HG03565 (cell line): Measurements from ENCODE around the gene B3GALT6.

Experiments
- ATAC-seq: cut with Tn5 transposase; IDR thresholded peaks from one replicate; pipeline ENCODE4 v1.9.1; 2021; ENCODE audit warnings: mild to moderate bottlenecking, moderate library complexity; ENCODE audit not compliant: unreplicated experiment

B3GALT6 gene

GRCh38 chr1:1281533-1282321 lies 49.7 kb downstream of the B3GALT6 start:
- no peak for ATAC-seq

GRCh38 chr1:1282998-1283397 lies 51.0 kb downstream of the B3GALT6 start:
- ATAC-seq, result no peak

GRCh38 chr1:1283821-1284220 lies 51.8 kb downstream of the B3GALT6 start:
- ATAC-seq, result no peak
